ENCODE results near the gene CREB3L1. TPM values are rescaled to one million over a fixed set of nuclear protein-coding genes. Genes with fewer than 3 reads are reported as not detected.

CREB3L1 gene
- total RNA-seq, 1 donor from 2014 or later, result 0.43 TPM

DNA sequence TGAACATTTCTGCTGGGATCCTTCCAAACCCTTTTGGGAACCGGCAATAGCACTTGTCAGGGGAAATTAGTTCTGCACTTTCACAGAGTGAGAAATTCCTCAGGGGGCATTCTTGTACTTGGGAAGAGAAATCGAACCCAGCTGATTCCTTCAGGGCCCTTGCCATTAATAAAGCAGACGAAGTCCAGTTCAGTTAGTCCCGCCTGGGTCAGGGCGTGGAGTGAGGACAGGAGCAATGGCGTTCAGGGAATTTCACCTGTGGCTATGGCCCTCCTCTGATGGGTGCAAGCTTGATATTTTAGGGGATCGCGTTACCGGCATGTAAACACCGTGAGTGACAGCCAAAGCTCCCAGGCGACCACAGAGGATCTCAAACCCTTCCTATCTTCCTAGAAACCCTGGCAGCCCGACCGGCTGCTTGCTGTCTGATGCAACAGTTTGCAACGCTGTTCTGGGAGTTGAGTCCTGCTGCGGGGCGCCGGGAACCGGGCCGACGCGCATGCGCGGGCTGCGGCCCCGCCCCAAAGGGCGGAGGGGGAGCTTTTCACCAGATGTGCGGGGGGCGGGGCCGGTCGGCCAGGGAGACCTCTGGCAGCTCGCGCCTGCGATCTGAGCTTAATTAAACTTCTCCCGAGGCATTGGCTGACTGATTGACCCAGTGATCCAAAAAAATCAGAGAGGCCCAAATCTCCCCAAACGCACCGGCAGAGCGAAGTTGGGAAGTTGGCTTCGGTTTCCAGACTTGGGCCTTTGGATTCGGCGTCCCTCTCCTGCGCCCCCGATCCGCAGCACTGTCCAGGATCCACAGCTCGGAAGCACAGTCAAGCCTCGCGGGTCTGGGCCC, 34.3 kb upstream of the CREB3L1 start:
- TF ChIP-seq EZH2phosphoT487 (IDR thresholded peaks at IDR 0.05) (no peak), EZH2 (IDR thresholded peaks at IDR 0.05) (no peak)
- TF ChIP-seq, protein P1, sequence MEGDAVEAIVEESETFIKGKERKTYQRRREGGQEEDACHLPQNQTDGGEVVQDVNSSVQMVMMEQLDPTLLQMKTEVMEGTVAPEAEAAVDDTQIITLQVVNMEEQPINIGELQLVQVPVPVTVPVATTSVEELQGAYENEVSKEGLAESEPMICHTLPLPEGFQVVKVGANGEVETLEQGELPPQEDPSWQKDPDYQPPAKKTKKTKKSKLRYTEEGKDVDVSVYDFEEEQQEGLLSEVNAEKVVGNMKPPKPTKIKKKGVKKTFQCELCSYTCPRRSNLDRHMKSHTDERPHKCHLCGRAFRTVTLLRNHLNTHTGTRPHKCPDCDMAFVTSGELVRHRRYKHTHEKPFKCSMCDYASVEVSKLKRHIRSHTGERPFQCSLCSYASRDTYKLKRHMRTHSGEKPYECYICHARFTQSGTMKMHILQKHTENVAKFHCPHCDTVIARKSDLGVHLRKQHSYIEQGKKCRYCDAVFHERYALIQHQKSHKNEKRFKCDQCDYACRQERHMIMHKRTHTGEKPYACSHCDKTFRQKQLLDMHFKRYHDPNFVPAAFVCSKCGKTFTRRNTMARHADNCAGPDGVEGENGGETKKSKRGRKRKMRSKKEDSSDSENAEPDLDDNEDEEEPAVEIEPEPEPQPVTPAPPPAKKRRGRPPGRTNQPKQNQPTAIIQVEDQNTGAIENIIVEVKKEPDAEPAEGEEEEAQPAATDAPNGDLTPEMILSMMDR (IDR thresholded peaks at IDR 0.05), result no peak
- Histone ChIP-seq H3K4me2 (peak overlapping the region; percentile 78), H3K4me3 (peak overlapping the region; percentile 41), H3K4me1 (peaks cover 17% of the 10 kb centered on the region), H2AFZ (replicated peaks) (peak overlapping the region; percentile 80), H3K27ac (peak overlapping the region; percentile 65), H3F3A (ENCODE audit: low read depth) (peaks cover 41% of the 10 kb centered on the region), H3K9me3 (ENCODE audit: low read depth) (no peaks in the 10 kb centered on the region), H4K20me1 (ENCODE audit: low read depth) (no peaks in the 10 kb centered on the region), H3K79me2 (ENCODE audit: low read depth) (no peaks in the 10 kb centered on the region), H3K27me3 (peaks cover 9% of the 10 kb centered on the region), H3K9ac (peak overlapping the region; percentile 16), H3K36me3 (no peaks in the 10 kb centered on the region)
- Mint-ChIP-seq H3K27me3 (ENCODE audit: insufficient read depth, low read depth) (peaks cover 10% of the 10 kb centered on the region), H3K9me3 (peaks cover 4% of the 10 kb centered on the region), H3K36me3 (no peaks in the 10 kb centered on the region), H3K4me1 (peaks cover 40% of the 10 kb centered on the region), H3K4me3 (peak overlapping the region; percentile 86), H3K27ac (peak overlapping the region; percentile 62)
- peak; percentile 97 for DNase-seq (ENCODE audit: low spot score)

DNA sequence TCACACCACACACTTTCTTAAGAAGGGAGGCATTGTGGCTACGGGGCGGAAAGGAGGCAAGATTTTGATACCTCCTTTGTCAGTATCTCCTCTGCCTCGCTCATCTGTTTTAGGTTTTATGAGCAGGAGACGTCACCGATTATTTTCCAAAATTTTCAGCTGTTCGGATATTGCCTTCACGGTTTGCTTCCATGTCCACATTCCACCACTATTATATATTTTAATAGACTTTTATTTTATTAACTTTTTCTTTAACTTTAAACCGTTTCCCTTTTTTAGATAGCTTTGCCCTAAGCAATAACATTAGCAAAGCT, 33.7 kb upstream of the CREB3L1 start:
- peaks cover 40% of the 10 kb centered on the region for H3K4me1 Mint-ChIP-seq
- Histone ChIP-seq H3K79me2 (ENCODE audit: low read depth) (no peaks in the 10 kb centered on the region), H3F3A (ENCODE audit: low read depth) (peaks cover 36% of the 10 kb centered on the region), H3K4me1 (peaks cover 17% of the 10 kb centered on the region), H4K20me1 (ENCODE audit: low read depth) (no peaks in the 10 kb centered on the region), H3K36me3 (no peaks in the 10 kb centered on the region), H3K9me3 (ENCODE audit: low read depth) (no peaks in the 10 kb centered on the region), H2AFZ (replicated peaks) (peak overlapping the region; percentile 10), H3K4me2 (peak overlapping the region; percentile 78), H3K4me3 (peak overlapping the region; percentile 41), H3K27me3 (peaks cover 3% of the 10 kb centered on the region), H3K9ac (no peak overlapping the region), H3K27ac (no peak overlapping the region)
- peaks cover 4% of the 10 kb centered on the region for H3K9me3 Mint-ChIP-seq
- peak overlapping the region; percentile 86 for H3K4me3 Mint-ChIP-seq
- H3K27me3 Mint-ChIP-seq (ENCODE audit: insufficient read depth, low read depth), result peaks cover 8% of the 10 kb centered on the region
- peak overlapping the region; percentile 62 for H3K27ac Mint-ChIP-seq
- no peaks in the 10 kb centered on the region for H3K36me3 Mint-ChIP-seq
- TF ChIP-seq EZH2 (IDR thresholded peaks at IDR 0.05) (no peak), EZH2phosphoT487 (IDR thresholded peaks at IDR 0.05) (no peak)
- TF ChIP-seq, protein P1 (IDR thresholded peaks at IDR 0.05), result no peak
- no peak for DNase-seq (ENCODE audit: low spot score)

DNA sequence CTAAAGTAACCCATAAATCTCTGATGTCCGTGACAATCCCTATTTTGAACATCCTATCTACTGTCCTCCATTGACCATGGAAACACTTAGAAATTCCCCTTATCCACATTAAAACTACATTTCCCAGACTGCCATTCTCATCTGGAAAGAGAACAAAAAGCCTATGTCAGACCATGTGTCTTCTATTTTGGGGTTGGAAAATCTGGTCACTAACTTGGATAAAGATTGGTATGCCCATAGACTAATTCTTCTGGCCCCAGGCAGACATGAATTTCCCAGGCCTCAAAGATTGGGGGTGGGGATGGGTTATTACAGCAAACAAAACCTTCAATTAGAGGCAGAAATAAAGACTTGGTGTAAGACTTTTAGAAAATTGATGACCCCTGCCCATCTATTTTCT, 30.9 kb upstream of the CREB3L1 start:
- H3K9me3 Mint-ChIP-seq, result peaks cover 4% of the 10 kb centered on the region
- no peaks in the 10 kb centered on the region for H3K36me3 Mint-ChIP-seq
- Histone ChIP-seq H3K9me3 (ENCODE audit: low read depth) (no peaks in the 10 kb centered on the region), H3K36me3 (no peaks in the 10 kb centered on the region), H3K79me2 (ENCODE audit: low read depth) (no peaks in the 10 kb centered on the region), H3K4me1 (peaks cover 13% of the 10 kb centered on the region), H3K4me3 (no peak overlapping the region), H3K4me2 (no peak overlapping the region), H3K27ac (no peak overlapping the region), H3F3A (ENCODE audit: low read depth) (peaks cover 22% of the 10 kb centered on the region), H3K9ac (no peak overlapping the region), H2AFZ (replicated peaks) (no peak overlapping the region), H3K27me3 (no peaks in the 10 kb centered on the region), H4K20me1 (ENCODE audit: low read depth) (no peaks in the 10 kb centered on the region)
- TF ChIP-seq, protein P1 (IDR thresholded peaks at IDR 0.05), result no peak
- TF ChIP-seq EZH2 (IDR thresholded peaks at IDR 0.05) (no peak), EZH2phosphoT487 (IDR thresholded peaks at IDR 0.05) (no peak)
- H3K27ac Mint-ChIP-seq, result no peak overlapping the region
- H3K4me3 Mint-ChIP-seq, result no peak overlapping the region
- peaks cover 45% of the 10 kb centered on the region for H3K4me1 Mint-ChIP-seq
- DNase-seq (ENCODE audit: low spot score), result no peak
- peaks cover 6% of the 10 kb centered on the region for H3K27me3 Mint-ChIP-seq (ENCODE audit: insufficient read depth, low read depth)
